Tibial nerve (tissue), 4 donors: ENCODE data around the gene STK17B.

Experiments used
- EP300 ChIP-seq, 2 donors: sonication (generic); formaldehyde crosslinking; IDR thresholded peaks; one replicate each; pipeline ENCODE4 v1.6.1; 2017; ENCODE audit warnings: antibody characterized with exemption in 2 of 2, mild to moderate bottlenecking in 1 of 2
- TF ChIP-seq, protein P1 (sequence below), 5 experiments: fragments of 200-600 bp in 3 of 5; fragments of 450-650 bp in 2 of 5; sonication (generic) in 3 of 5; IDR thresholded peaks; one replicate each; pipeline ENCODE4 v1.5.1; 2016 to 2019; ENCODE audit warnings: antibody characterized with exemption in 5 of 5, mild to moderate bottlenecking in 3 of 5, moderate library complexity in 2 of 5

DNA sequence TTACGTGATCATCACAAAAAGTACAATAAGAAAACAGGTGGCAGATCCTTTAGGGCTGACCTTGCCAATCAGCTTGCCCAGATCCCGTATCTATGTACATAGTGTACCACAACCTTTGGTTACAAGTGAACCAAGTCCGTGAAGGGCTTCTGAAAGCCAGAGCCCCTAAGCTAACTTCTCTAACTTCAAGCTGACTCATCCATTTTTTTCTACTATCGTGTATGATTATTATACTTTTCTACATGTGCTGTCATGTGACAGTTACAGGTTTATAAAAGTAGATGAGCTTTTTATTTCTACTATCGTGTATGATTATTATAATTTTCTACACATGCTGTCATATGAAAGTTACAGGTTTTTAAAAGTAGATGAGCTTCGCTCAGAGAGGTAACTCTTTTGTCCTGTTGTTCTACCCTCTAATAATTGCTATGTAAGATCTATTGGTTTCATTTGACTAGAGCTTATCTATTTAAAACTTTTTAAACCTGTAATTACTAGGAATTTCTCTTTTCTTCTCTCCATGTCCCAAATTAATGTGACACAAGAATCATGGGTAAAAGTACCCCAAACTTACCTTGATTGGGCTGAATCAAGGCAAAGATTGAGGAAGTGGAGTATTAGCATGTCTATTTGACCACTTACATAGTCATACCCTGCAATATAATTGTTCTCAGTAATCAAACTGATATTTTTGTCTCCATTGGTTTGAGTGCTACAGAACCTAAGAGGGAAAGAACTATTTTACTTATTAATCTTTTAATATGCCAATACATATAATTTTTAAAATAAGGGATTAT, 73.3 kb downstream of the STK17B start:
- TF ChIP-seq EP300 (IDR thresholded peaks at IDR 0.05): no peak
- TF ChIP-seq, protein P1, sequence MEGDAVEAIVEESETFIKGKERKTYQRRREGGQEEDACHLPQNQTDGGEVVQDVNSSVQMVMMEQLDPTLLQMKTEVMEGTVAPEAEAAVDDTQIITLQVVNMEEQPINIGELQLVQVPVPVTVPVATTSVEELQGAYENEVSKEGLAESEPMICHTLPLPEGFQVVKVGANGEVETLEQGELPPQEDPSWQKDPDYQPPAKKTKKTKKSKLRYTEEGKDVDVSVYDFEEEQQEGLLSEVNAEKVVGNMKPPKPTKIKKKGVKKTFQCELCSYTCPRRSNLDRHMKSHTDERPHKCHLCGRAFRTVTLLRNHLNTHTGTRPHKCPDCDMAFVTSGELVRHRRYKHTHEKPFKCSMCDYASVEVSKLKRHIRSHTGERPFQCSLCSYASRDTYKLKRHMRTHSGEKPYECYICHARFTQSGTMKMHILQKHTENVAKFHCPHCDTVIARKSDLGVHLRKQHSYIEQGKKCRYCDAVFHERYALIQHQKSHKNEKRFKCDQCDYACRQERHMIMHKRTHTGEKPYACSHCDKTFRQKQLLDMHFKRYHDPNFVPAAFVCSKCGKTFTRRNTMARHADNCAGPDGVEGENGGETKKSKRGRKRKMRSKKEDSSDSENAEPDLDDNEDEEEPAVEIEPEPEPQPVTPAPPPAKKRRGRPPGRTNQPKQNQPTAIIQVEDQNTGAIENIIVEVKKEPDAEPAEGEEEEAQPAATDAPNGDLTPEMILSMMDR (IDR thresholded peaks at IDR 0.05): no peak
